Activated T-cell treated with anti-CD3 and anti-CD28 coated beads, Interleukin-2, amount 50 U/mL, for 24 hours (primary cell): ENCODE data around the gene PACS2.

Source experiments
- DNase-seq: peaks from one replicate; pipeline ENCODE4 v3.0.0-alpha.2; 2020
- H3K27ac Mint-ChIP-seq: 2 replicates; pipeline ENCODE4 v1.8.0; 2020; ENCODE audit warnings: mild to moderate bottlenecking, mixed read lengths
- H3K27me3 Mint-ChIP-seq: 2 replicates; pipeline ENCODE4 v1.8.0; 2020; ENCODE audit warnings: mixed read lengths
- H3K36me3 Mint-ChIP-seq: 2 replicates; pipeline ENCODE4 v1.8.0; 2020; ENCODE audit warnings: low read depth, mixed read lengths
- H3K4me1 Mint-ChIP-seq: 2 replicates; pipeline ENCODE4 v1.8.0; 2020; ENCODE audit warnings: low read depth, mixed read lengths
- H3K4me3 Mint-ChIP-seq: 2 replicates; pipeline ENCODE4 v1.8.0; 2020; ENCODE audit warnings: mild to moderate bottlenecking, moderate library complexity, mixed read lengths
- H3K9me3 Mint-ChIP-seq: 2 replicates; pipeline ENCODE4 v1.8.0; 2020; ENCODE audit warnings: mixed read lengths

The PACS2 gene

GRCh38 chr14:105392131-105393090 is 77.9 kb downstream of the PACS2 start:
- Mint-ChIP-seq H3K27ac (no peak overlapping the region), H3K4me3 (no peak overlapping the region), H3K4me1 (peaks cover 4% of the 10 kb centered on the region)

GRCh38 chr14:105393151-105393550 is 78.6 kb downstream of the PACS2 start:
- Mint-ChIP-seq H3K4me1 (peaks cover 10% of the 10 kb centered on the region), H3K27ac (no peak overlapping the region), H3K27me3 (no peaks in the 10 kb centered on the region), H3K9me3 (no peaks in the 10 kb centered on the region), H3K36me3 (no peaks in the 10 kb centered on the region), H3K4me3 (no peak overlapping the region)
- DNase-seq: no peak

More at GRCh38 chr14:105392131-105393090, 77.9 kb downstream of the PACS2 start:
- no peak for DNase-seq
- no peaks in the 10 kb centered on the region for H3K36me3 Mint-ChIP-seq
- no peaks in the 10 kb centered on the region for H3K9me3 Mint-ChIP-seq
- H3K27me3 Mint-ChIP-seq: no peaks in the 10 kb centered on the region

- H3K4me1 Mint-ChIP-seq: peaks cover 19% of the 10 kb centered on the region
- H3K4me3 Mint-ChIP-seq: no peak overlapping the region
- no peaks in the 10 kb centered on the region for H3K9me3 Mint-ChIP-seq
- no peak overlapping the region for H3K27ac Mint-ChIP-seq
- no peak for DNase-seq
- H3K36me3 Mint-ChIP-seq: peaks cover 13% of the 10 kb centered on the region
- H3K27me3 Mint-ChIP-seq: no peaks in the 10 kb centered on the region
These were observed 80.4 kb downstream of the PACS2 start for GRCh38 chr14:105394714-105395537.

- no peak overlapping the region for H3K4me3 Mint-ChIP-seq
These were observed 80.9 kb downstream of the PACS2 start for GRCh38 chr14:105395538-105395854.

GRCh38 chr14:105397350-105397931 is 82.9 kb downstream of the PACS2 start:
- H3K4me3 Mint-ChIP-seq: peak overlapping the region; percentile 66
- peaks cover 12% of the 10 kb centered on the region for H3K9me3 Mint-ChIP-seq
- DNase-seq: no peak
- peak overlapping the region; percentile 89 for H3K27ac Mint-ChIP-seq
- H3K4me1 Mint-ChIP-seq: peaks cover 26% of the 10 kb centered on the region
- H3K36me3 Mint-ChIP-seq: peaks cover 37% of the 10 kb centered on the region
- H3K27me3 Mint-ChIP-seq: no peaks in the 10 kb centered on the region

More at GRCh38 chr14:105395538-105395854, 80.9 kb downstream of the PACS2 start:
- Mint-ChIP-seq H3K27ac (no peak overlapping the region), H3K4me1 (peaks cover 21% of the 10 kb centered on the region), H3K27me3 (no peaks in the 10 kb centered on the region), H3K36me3 (peaks cover 19% of the 10 kb centered on the region), H3K9me3 (peaks cover 3% of the 10 kb centered on the region)
- no peak for DNase-seq

- Mint-ChIP-seq H3K4me1 (peaks cover 29% of the 10 kb centered on the region), H3K27ac (peak within 1 kb of the TSS; percentile 95), H3K4me3 (peak within 1 kb of the TSS; percentile 91), H3K9me3 (peaks cover 12% of the 10 kb centered on the region), H3K27me3 (no peaks in the 10 kb centered on the region), H3K36me3 (peaks cover 39% of the 10 kb centered on the region)
- peak; percentile 98 for DNase-seq
These were observed 83.6 kb downstream of the PACS2 start, which contains the start of gene TEX22 for GRCh38 chr14:105398044-105398725. Gene TEX22 (plus strand): TSS chr14:105398538. CDS start chr14:105399341, 803 bp downstream.

GRCh38 chr14:105398726-105399465 is 84.3 kb downstream of the PACS2 start:
- H3K4me1 Mint-ChIP-seq: peaks cover 34% of the 10 kb centered on the region
- peaks cover 12% of the 10 kb centered on the region for H3K9me3 Mint-ChIP-seq
- peak overlapping the region; percentile 91 for H3K4me3 Mint-ChIP-seq
- peak overlapping the region; percentile 95 for H3K27ac Mint-ChIP-seq
- H3K36me3 Mint-ChIP-seq: peaks cover 39% of the 10 kb centered on the region
- H3K27me3 Mint-ChIP-seq: no peaks in the 10 kb centered on the region
- no peak for DNase-seq

GRCh38 chr14:105399466-105399775 is 84.9 kb downstream of the PACS2 start:
- H3K4me3 Mint-ChIP-seq: peak overlapping the region; percentile 91
- peak overlapping the region; percentile 95 for H3K27ac Mint-ChIP-seq
- no peak for DNase-seq

GRCh38 chr14:105400016-105400415 is 85.5 kb downstream of the PACS2 start:
- DNase-seq: no peak
- Mint-ChIP-seq H3K4me3 (peak overlapping the region; percentile 91), H3K36me3 (peaks cover 39% of the 10 kb centered on the region), H3K9me3 (peaks cover 12% of the 10 kb centered on the region), H3K27ac (peak overlapping the region; percentile 95), H3K27me3 (no peaks in the 10 kb centered on the region), H3K4me1 (peaks cover 45% of the 10 kb centered on the region)

More at GRCh38 chr14:105399466-105399775, 84.9 kb downstream of the PACS2 start:
- H3K36me3 Mint-ChIP-seq: peaks cover 39% of the 10 kb centered on the region
- H3K4me1 Mint-ChIP-seq: peaks cover 39% of the 10 kb centered on the region
- peaks cover 12% of the 10 kb centered on the region for H3K9me3 Mint-ChIP-seq
- H3K27me3 Mint-ChIP-seq: no peaks in the 10 kb centered on the region

GRCh38 chr14:105401699-105402098 is 87.2 kb downstream of the PACS2 start:
- H3K27ac Mint-ChIP-seq: no peak overlapping the region
- H3K4me3 Mint-ChIP-seq: no peak overlapping the region
- peaks cover 12% of the 10 kb centered on the region for H3K9me3 Mint-ChIP-seq
- no peaks in the 10 kb centered on the region for H3K27me3 Mint-ChIP-seq
- DNase-seq: no peak
- peaks cover 39% of the 10 kb centered on the region for H3K36me3 Mint-ChIP-seq
- peaks cover 51% of the 10 kb centered on the region for H3K4me1 Mint-ChIP-seq

- Mint-ChIP-seq H3K27ac (no peak overlapping the region), H3K4me3 (no peak overlapping the region), H3K9me3 (no peaks in the 10 kb centered on the region), H3K36me3 (no peaks in the 10 kb centered on the region), H3K4me1 (peaks cover 23% of the 10 kb centered on the region), H3K27me3 (peaks cover 24% of the 10 kb centered on the region)
- DNase-seq: no peak
These were observed 94.0 kb downstream of the PACS2 start for GRCh38 chr14:105408592-105408991.

- DNase-seq: no peak
- H3K9me3 Mint-ChIP-seq: no peaks in the 10 kb centered on the region
- H3K27me3 Mint-ChIP-seq: peaks cover 26% of the 10 kb centered on the region
- H3K4me3 Mint-ChIP-seq: no peak overlapping the region
- peaks cover 17% of the 10 kb centered on the region for H3K4me1 Mint-ChIP-seq
- H3K27ac Mint-ChIP-seq: no peak overlapping the region
- H3K36me3 Mint-ChIP-seq: no peaks in the 10 kb centered on the region
These were observed 94.8 kb downstream of the PACS2 start for GRCh38 chr14:105409364-105409763.

- Mint-ChIP-seq H3K4me1 (peaks cover 8% of the 10 kb centered on the region), H3K27ac (no peak overlapping the region), H3K9me3 (no peaks in the 10 kb centered on the region), H3K27me3 (peaks cover 26% of the 10 kb centered on the region), H3K36me3 (no peaks in the 10 kb centered on the region), H3K4me3 (no peak overlapping the region)
- no peak for DNase-seq
These were observed 96.1 kb downstream of the PACS2 start for GRCh38 chr14:105410642-105411016.
